Prostate gland (tissue), 2 donors: ENCODE data around the gene PPFIA4.

Source experiments
- POLR2A ChIP-seq: fragments of 450-650 bp; IDR thresholded peaks from one replicate; pipeline ENCODE4 v1.6.1; 2016; ENCODE audit warnings: antibody characterized with exemption, mild to moderate bottlenecking
- TF ChIP-seq, protein P1 (sequence below), 4 experiments: fragments of 200-600 bp in 2 of 4; fragments of 450-650 bp in 2 of 4; sonication (generic) in 2 of 4; IDR thresholded peaks; 1 replicate in 3 of 4; 2 replicates in 1 of 4; pipeline ENCODE4 v1.5.1; 2016 to 2019; ENCODE audit warnings: antibody characterized with exemption in 4 of 4, mild to moderate bottlenecking in 2 of 4, moderate library complexity in 2 of 4

DNA sequence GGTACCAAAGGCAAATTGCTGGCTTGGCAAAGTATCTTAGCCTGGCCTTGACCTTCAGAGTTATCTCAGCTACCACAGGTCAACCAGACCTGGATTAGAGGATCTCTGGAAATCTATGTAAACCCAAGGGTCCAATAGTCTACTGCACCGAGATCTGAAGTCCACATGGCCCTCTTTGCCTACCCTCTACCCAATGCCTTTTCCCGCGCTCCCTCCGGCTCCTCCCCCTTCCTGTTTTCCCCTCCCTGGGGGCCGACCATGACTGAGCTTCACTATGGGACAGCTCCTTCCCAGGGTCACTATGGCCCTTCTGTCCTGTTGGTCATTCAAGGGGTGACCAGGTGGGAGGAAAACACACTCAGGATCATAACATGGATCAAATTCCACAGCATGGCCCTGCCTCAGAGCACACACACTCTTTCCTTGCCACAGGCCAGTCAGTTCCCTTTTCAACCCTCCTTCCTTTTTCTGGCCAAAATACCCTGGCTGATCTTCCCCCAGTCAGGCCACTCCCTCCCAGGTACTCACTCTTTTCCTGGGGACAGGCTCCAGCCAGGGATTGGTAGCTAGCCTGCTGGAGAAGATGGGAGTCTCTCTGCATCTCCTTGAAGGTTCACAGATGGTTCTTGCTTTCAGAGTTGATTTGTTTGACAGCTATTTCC lies 38.2 kb upstream of the PPFIA4 start:
- TF ChIP-seq, protein P1, sequence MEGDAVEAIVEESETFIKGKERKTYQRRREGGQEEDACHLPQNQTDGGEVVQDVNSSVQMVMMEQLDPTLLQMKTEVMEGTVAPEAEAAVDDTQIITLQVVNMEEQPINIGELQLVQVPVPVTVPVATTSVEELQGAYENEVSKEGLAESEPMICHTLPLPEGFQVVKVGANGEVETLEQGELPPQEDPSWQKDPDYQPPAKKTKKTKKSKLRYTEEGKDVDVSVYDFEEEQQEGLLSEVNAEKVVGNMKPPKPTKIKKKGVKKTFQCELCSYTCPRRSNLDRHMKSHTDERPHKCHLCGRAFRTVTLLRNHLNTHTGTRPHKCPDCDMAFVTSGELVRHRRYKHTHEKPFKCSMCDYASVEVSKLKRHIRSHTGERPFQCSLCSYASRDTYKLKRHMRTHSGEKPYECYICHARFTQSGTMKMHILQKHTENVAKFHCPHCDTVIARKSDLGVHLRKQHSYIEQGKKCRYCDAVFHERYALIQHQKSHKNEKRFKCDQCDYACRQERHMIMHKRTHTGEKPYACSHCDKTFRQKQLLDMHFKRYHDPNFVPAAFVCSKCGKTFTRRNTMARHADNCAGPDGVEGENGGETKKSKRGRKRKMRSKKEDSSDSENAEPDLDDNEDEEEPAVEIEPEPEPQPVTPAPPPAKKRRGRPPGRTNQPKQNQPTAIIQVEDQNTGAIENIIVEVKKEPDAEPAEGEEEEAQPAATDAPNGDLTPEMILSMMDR (IDR thresholded peaks at IDR 0.05): no peak
- no peak for TF ChIP-seq POLR2A
